BLaER1 (cell line): ENCODE measurements around the gene RMI1.
A peak's percentile ranks its signal among the peaks of the same experiment; 100 is the strongest.

ENCODE experiments used
- H3K27ac ChIP-seq: shearing (Covaris generic); formaldehyde crosslinking; 2 replicates; pipeline ENCODE4 v1.8.1; 2022
- H3K27me3 ChIP-seq: shearing (Covaris generic); formaldehyde crosslinking; 2 replicates; pipeline ENCODE4 v1.8.1; 2022
- H3K36me3 ChIP-seq: shearing (Covaris generic); formaldehyde crosslinking; 2 replicates; pipeline ENCODE4 v1.8.1; 2022
- H3K4me1 ChIP-seq: shearing (Covaris generic); formaldehyde crosslinking; 2 replicates; pipeline ENCODE4 v1.8.1; 2022
- H3K4me2 ChIP-seq: shearing (Covaris generic); formaldehyde crosslinking; 2 replicates; pipeline ENCODE4 v1.8.1; 2022
- H3K4me3 ChIP-seq: shearing (Covaris generic); formaldehyde crosslinking; 2 replicates; pipeline ENCODE4 v1.8.1; 2022
- H3K9ac ChIP-seq: shearing (Covaris generic); formaldehyde crosslinking; 2 replicates; pipeline ENCODE4 v1.8.1; 2022
- H3K9me3 ChIP-seq: shearing (Covaris generic); formaldehyde crosslinking; 2 replicates; pipeline ENCODE4 v1.8.1; 2022
- H4K20me1 ChIP-seq: shearing (Covaris generic); formaldehyde crosslinking; 2 replicates; pipeline ENCODE4 v1.8.1; 2022
- Cebpa-rat ChIP-seq: shearing (Covaris generic); IDR thresholded peaks from 2 replicates; pipeline ENCODE4 v1.8.1; 2022

The RMI1 gene

DNA sequence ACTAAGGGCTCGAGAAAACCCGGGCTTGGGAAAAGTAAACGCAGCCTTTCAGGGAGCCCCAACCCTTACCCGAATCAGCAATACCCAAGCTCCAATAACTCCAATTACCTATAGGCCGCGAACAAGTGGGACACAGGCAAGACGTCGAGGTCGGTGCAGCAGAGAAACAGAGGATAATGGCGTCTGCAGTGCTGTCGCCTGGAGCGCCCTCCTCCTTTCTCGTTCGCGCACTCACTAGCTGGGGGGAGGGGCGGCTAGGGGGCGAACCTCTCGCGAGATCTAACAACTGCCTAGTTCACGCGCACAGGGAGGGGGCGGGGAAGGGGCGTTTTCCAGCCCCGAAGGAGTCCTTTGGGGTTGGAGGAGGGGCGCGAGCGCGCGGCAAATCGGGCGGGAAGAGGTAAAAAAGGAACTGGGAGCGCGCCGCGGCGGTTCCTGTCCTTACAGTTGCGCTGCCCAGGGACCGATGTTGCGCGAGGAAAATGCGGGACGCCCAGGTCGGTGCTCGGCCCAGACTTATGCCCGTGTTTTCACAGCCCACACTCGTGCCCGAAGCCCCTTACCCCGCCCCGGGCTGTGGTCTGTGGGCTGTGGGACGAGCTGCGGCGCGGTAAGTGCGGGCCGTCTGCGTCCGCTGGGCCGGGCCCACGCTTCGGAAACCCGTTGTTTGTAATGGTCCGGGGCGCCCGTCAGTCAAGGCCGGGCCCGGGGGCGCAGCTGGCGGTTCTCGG is at the start of gene RMI1:
RMI1 (plus strand) TSS at position 411 of the 731 bp plus-strand sequence. CDS start 20,182 bp downstream, outside the sequence.
- Histone ChIP-seq H3K4me1 (peaks cover 53% of the 10 kb centered on the region), H3K36me3 (peaks cover 34% of the 10 kb centered on the region)

DNA sequence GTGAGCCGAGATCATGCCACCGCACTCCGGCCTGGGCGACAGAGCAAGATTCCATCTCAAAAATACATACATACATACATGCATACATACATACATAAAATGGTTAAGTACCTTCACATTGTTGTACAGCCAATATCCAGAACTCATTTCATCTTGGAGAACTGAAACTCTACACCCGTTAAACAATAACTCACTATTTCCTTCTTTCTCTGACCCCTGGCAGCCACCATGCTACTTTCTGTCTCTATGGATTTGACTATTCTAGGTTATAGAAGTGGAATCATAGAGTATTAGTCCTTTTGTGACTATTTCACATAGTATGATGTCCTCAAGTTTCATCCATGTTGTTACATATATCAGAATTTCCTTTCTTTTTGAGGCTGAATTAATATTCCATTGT is 49.7 kb upstream of the RMI1 start:
- no peak overlapping the region for H3K27ac ChIP-seq
- no peaks in the 10 kb centered on the region for H3K36me3 ChIP-seq
- H3K9ac ChIP-seq: no peak overlapping the region
- no peak for TF ChIP-seq Cebpa-rat
- no peaks in the 10 kb centered on the region for H3K27me3 ChIP-seq
- H3K4me3 ChIP-seq: no peak overlapping the region
- no peaks in the 10 kb centered on the region for H3K9me3 ChIP-seq
- H4K20me1 ChIP-seq: no peaks in the 10 kb centered on the region
- H3K4me1 ChIP-seq: no peaks in the 10 kb centered on the region
- H3K4me2 ChIP-seq: no peak overlapping the region

More for the DNA sequence above, at the start of gene RMI1:
- Histone ChIP-seq H3K9ac (peak within 1 kb of the TSS; percentile 100), H3K27ac (peak within 1 kb of the TSS; percentile 100), H3K9me3 (no peaks in the 10 kb centered on the region), H3K4me3 (peak within 1 kb of the TSS; percentile 87), H3K4me2 (peak within 1 kb of the TSS; percentile 84), H3K27me3 (no peaks in the 10 kb centered on the region), H4K20me1 (peaks cover 39% of the 10 kb centered on the region)
- no peak for TF ChIP-seq Cebpa-rat

DNA sequence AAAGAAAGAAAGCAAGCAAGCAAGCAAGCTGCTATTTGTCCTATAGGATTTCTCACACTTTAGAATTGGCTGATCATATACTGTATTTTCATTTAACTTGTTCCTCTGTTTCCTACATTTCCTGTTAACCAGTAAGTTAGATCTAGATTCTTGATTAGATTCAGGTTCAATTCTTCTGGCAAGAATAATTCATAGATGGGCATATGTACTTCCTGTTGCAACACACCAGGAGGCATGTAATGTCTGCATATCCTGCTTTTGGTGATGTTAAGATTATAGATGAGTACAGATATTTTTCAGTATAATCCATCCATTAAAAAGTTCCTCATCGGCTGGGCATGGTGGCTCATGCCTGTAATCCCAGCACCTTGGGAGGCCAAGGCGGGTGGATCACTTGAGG is 48.6 kb upstream of the RMI1 start:
- Histone ChIP-seq H3K36me3 (no peaks in the 10 kb centered on the region), H3K27ac (no peak overlapping the region), H3K4me3 (no peak overlapping the region), H3K4me2 (no peak overlapping the region), H3K9me3 (no peaks in the 10 kb centered on the region), H3K27me3 (no peaks in the 10 kb centered on the region), H3K4me1 (no peaks in the 10 kb centered on the region), H3K9ac (no peak overlapping the region), H4K20me1 (no peaks in the 10 kb centered on the region)
- TF ChIP-seq Cebpa-rat: no peak

DNA sequence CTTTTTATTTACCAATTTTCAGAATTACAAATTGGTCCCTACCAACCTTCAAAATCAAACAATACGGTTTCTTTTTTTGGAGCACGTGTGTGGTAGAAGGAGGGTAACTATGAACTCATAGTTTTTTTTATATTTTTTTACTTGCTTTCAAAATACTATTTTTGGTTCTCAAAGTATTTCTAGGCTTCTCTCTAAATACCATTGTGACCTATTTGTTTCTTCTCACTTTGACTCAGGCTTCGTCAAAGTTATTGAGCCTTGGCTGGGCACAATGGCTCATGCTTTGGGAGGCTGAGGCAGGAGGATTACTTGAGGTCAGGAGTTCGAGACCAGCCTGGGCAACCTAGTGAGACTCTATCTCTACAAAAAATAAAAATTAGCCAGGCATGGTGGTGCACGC is 47.8 kb upstream of the RMI1 start:
- TF ChIP-seq Cebpa-rat: no peak
- no peaks in the 10 kb centered on the region for H3K4me1 ChIP-seq
- no peaks in the 10 kb centered on the region for H3K36me3 ChIP-seq
- no peaks in the 10 kb centered on the region for H4K20me1 ChIP-seq
- no peaks in the 10 kb centered on the region for H3K27me3 ChIP-seq
- no peak overlapping the region for H3K4me2 ChIP-seq
- no peak overlapping the region for H3K9ac ChIP-seq
- no peaks in the 10 kb centered on the region for H3K9me3 ChIP-seq
- no peak overlapping the region for H3K4me3 ChIP-seq
- no peak overlapping the region for H3K27ac ChIP-seq

DNA sequence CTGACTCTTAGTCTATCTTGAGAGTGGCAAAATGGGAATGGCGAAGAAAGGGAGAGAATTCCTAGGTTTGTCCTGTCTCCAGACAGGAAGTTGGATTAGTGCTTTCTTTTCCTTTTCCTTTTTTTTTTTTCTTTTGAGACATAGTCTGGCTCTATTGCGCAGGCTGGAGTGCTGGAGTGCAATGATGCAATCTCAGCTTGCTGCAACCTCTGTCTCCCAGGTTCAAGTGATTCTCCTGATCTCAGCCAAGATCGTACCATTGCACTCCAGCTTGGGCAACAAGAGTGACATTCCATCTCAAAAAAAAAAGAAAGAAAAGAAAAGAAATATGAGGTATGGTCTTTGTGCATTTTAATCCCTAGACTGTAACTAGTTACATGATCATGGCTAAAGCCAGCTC is 46.8 kb upstream of the RMI1 start:
- no peak for TF ChIP-seq Cebpa-rat

DNA sequence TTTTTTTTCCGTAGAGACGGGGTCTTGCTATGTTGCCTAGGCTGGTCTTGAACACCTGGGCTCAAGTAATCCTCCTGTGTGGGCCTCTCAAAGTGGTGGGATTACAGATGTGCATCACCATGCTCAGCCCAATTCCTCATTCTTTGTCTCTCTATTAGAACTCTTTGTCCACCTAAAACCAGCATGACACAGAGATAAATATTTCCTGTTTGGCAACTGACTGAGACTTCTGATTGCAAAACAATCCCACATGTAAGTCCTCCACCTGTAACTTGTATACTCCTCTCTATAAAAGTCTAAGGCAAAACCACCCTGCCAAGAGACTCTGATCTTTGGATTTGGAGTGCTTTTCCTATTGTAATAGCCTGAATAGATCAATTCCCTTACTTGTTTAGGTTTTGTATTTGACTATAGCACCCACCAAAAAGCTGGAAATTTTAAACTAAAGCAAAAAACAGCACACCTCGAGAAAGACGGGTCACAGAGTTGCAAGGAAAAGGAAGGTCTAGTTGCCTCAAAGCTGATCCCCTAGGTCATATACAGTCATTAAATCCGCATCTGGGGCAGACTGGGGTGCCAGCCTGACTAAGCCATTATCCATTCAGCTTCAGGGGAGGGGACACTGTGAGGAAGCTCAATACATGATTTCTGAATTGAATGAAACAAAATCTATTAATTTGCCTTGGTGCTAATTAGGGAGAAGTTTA is 45.9 kb upstream of the RMI1 start:
- H3K4me3 ChIP-seq: no peak overlapping the region
- H3K4me1 ChIP-seq: no peaks in the 10 kb centered on the region
- no peak overlapping the region for H3K9ac ChIP-seq
- no peak overlapping the region for H3K27ac ChIP-seq
- no peaks in the 10 kb centered on the region for H3K36me3 ChIP-seq
- H3K4me2 ChIP-seq: no peak overlapping the region
- TF ChIP-seq Cebpa-rat: no peak
- no peaks in the 10 kb centered on the region for H4K20me1 ChIP-seq
- H3K9me3 ChIP-seq: no peaks in the 10 kb centered on the region
- H3K27me3 ChIP-seq: no peaks in the 10 kb centered on the region

More for the DNA sequence above, 46.8 kb upstream of the RMI1 start:
- Histone ChIP-seq H3K9ac (no peak overlapping the region), H3K9me3 (no peaks in the 10 kb centered on the region), H3K27me3 (no peaks in the 10 kb centered on the region), H3K27ac (no peak overlapping the region), H3K4me2 (no peak overlapping the region), H3K4me1 (no peaks in the 10 kb centered on the region), H3K36me3 (no peaks in the 10 kb centered on the region), H3K4me3 (no peak overlapping the region), H4K20me1 (no peaks in the 10 kb centered on the region)

DNA sequence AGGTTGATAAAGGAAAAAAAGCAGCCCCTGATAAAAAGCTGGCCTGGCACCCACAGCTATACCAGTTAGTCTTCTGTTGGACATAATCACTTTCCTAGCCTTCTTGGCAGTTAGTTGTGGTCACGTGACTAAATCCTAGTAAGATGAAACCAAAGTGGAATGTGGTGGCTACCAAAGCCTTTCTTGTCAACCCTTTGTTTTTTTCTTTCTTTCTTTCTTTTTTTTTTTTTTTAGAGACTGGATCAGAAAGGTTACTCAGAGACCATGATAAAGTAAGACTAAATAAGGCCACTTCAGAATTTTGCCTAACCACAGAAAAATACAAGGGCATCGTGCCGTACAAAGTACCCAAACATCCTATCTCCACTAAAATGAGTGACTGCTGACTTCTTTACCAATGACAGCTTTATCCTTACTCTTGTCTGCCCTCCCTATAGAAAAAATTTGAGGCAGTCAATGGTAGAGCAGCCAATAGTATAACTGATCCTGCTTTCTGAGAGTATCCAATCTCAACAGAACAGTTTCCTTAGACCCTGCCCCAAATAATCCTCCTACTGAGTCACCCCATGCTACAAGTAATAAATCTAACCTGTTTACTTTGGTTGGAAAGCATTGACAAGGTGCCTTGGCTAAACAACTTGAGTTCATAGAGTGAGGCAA is 45.2 kb upstream of the RMI1 start:
- no peaks in the 10 kb centered on the region for H3K36me3 ChIP-seq
- no peak overlapping the region for H3K27ac ChIP-seq
- H3K4me2 ChIP-seq: no peak overlapping the region
- no peaks in the 10 kb centered on the region for H3K9me3 ChIP-seq
- no peaks in the 10 kb centered on the region for H4K20me1 ChIP-seq
- H3K27me3 ChIP-seq: no peaks in the 10 kb centered on the region
- H3K4me1 ChIP-seq: no peaks in the 10 kb centered on the region
- no peak overlapping the region for H3K4me3 ChIP-seq
- H3K9ac ChIP-seq: no peak overlapping the region
- no peak for TF ChIP-seq Cebpa-rat

DNA sequence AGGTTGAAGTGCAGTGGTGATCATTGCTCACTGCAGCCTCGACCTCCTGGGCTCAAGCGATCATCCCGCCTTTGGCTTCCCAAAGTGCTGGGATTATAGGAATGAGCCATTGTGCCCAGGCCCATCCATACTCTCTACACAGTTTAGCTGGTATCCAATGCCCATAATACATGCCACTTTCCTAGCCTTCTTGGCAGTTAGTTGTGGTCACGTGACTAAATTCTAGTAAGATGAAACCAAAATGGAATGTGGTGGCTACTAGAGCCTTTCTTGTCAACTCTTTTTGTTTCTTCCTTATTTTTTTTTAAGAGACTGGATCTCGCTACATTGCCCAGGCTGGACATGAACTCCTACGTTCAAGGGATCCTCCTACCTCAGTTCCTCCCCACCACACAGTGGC is 44.1 kb upstream of the RMI1 start:
- Histone ChIP-seq H3K4me3 (no peak overlapping the region), H3K4me2 (no peak overlapping the region), H3K9me3 (no peaks in the 10 kb centered on the region), H3K27me3 (no peaks in the 10 kb centered on the region), H3K4me1 (no peaks in the 10 kb centered on the region), H3K27ac (no peak overlapping the region), H3K9ac (no peak overlapping the region), H3K36me3 (no peaks in the 10 kb centered on the region), H4K20me1 (no peaks in the 10 kb centered on the region)
- TF ChIP-seq Cebpa-rat: no peak

DNA sequence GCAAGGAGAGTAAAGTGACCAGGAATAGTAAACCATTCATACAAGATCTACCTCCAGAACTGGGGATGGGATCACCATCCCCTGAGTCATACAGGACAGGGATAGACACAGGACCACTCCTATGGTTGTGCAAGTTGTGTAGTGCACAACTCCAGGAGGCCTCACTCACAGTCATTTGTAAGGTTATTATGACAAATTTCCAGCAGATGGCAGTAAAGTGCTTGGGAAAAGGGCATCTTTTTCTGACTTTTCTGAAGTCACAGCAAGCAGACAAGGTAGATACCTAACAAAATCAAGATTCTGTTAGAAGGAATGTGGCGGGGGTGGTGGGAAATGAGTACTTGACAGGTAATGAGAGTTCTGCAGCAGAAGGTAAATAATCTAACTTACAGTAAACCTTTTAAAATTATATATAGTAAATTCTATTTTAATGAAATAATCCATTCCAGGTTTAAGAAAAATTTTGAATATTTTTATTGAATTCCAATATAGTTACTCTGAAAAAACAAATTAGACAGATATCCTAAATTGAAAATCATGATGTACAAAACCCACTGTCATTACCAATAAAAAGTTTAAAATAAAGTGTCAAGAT is 42.6 kb upstream of the RMI1 start:
- Histone ChIP-seq H3K27me3 (no peaks in the 10 kb centered on the region), H3K9me3 (no peaks in the 10 kb centered on the region), H3K27ac (no peak overlapping the region), H3K4me1 (no peaks in the 10 kb centered on the region), H3K9ac (no peak overlapping the region), H3K36me3 (no peaks in the 10 kb centered on the region), H3K4me2 (no peak overlapping the region), H4K20me1 (no peaks in the 10 kb centered on the region), H3K4me3 (no peak overlapping the region)
- no peak for TF ChIP-seq Cebpa-rat
